Calu3 (cell line): ENCODE data around the gene PAF1. TPM values are rescaled to one million over a fixed set of nuclear protein-coding genes. Genes with fewer than 3 reads are reported as not detected.

Experiments
- BruUV-seq: library from RNA; stranded (reverse); fragments of 400-500 nt; replicated peaks from 2 replicates; lab custom pipeline; 2021; lab: Mats Ljungman, UMichigan
- CTCF ChIA-PET: fragments of 300-600 bp; sonication (Branson Sonifier 250); formaldehyde crosslinking; loops from one replicate; lab custom pipeline; 2022; ENCODE audit warnings: antibody characterized with exemption; lab: Charles Lee
- DNase-seq: peaks from one replicate; pipeline ENCODE4 v3.0.0; 2022
- H3K27ac Mint-ChIP-seq: one replicate; pipeline ENCODE4 v1.8.0; 2022; ENCODE audit warnings: mixed read lengths; ENCODE audit not compliant: unreplicated experiment
- H3K27me3 Mint-ChIP-seq: one replicate; pipeline ENCODE4 v1.8.0; 2022; ENCODE audit warnings: mixed read lengths; ENCODE audit not compliant: unreplicated experiment
- H3K36me3 Mint-ChIP-seq: one replicate; pipeline ENCODE4 v1.8.0; 2022; ENCODE audit warnings: mild to moderate bottlenecking, moderate library complexity, mixed read lengths; ENCODE audit not compliant: insufficient read depth, unreplicated experiment
- H3K4me1 Mint-ChIP-seq: one replicate; pipeline ENCODE4 v1.8.0; 2022; ENCODE audit warnings: mild to moderate bottlenecking, low read depth, mixed read lengths; ENCODE audit not compliant: unreplicated experiment
- H3K4me3 Mint-ChIP-seq: one replicate; pipeline ENCODE4 v1.8.0; 2022; ENCODE audit warnings: mild to moderate bottlenecking, low read depth, moderate library complexity, mixed read lengths; ENCODE audit not compliant: unreplicated experiment
- H3K9me3 Mint-ChIP-seq: one replicate; pipeline ENCODE4 v1.8.0; 2022; ENCODE audit warnings: low read depth, mixed read lengths; ENCODE audit not compliant: unreplicated experiment
- CTCF ChIP-seq: fragments of 200-600 bp; IDR thresholded peaks from one replicate; pipeline ENCODE4 v1.8.0; 2022; ENCODE audit warnings: antibody characterized with exemption; ENCODE audit not compliant: unreplicated experiment
- intact Hi-C: fragments of 100-400 bp; cut with micrococcal nuclease; formaldehyde crosslinking; loops from one replicate; pipeline ENCODE4 v1.10.0; 2022; ENCODE audit not compliant: unreplicated experiment
- total RNA-seq: library from RNA; stranded (reverse); gene quantifications from 2 replicates; pipeline ENCODE4 v1.2.3, GENCODE V29; 2022

PAF1 gene
- total RNA-seq, 1 experiment from 2014 or later, result 64.3 TPM

GRCh38 chr19:39372047-39372802 lies 18.7 kb downstream of the PAF1 start:
- no peak for DNase-seq

DNA sequence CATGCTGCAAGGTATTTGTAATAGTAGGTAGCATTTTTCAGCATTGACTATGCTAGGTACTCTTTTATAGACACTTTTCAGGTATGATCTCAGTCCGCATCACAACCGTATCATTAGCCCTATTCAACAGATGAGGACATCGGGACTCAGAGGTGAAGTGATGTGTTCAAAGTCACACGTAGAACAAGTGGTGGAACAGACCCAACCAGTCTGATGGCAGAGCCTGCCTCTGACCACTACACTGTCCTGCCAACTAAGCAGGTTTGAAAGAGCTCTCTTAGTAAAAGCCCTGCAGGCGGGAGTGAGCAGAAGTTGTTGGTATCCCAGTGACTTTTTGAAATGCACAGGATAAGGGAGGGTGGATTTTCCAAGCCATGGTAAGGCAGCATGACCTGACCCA lies 20.2 kb downstream of the PAF1 start:
- H3K36me3 Mint-ChIP-seq, result peaks cover 53% of the 10 kb centered on the region
- intact Hi-C loops, result no loop called here
- no peak overlapping the region for H3K4me3 Mint-ChIP-seq
- no peak for TF ChIP-seq CTCF
- no peaks in the 10 kb centered on the region for H3K4me1 Mint-ChIP-seq
- no TSS peak for BruUV-seq
- CTCF ChIA-PET, result no interaction called here
- DNase-seq, result no peak
- no peaks in the 10 kb centered on the region for H3K27me3 Mint-ChIP-seq
- no peak overlapping the region for H3K27ac Mint-ChIP-seq
- H3K9me3 Mint-ChIP-seq, result no peaks in the 10 kb centered on the region

More at GRCh38 chr19:39372047-39372802, 18.7 kb downstream of the PAF1 start:
- H3K9me3 Mint-ChIP-seq, result no peaks in the 10 kb centered on the region
- no peak overlapping the region for H3K4me3 Mint-ChIP-seq
- TF ChIP-seq CTCF, result no peak
- H3K4me1 Mint-ChIP-seq, result no peaks in the 10 kb centered on the region
- H3K27me3 Mint-ChIP-seq, result no peaks in the 10 kb centered on the region
- CTCF ChIA-PET, result no interaction called here
- BruUV-seq, result no TSS peak
- H3K27ac Mint-ChIP-seq, result no peak overlapping the region
- H3K36me3 Mint-ChIP-seq, result peaks cover 51% of the 10 kb centered on the region
- intact Hi-C loops, result no loop called here

DNA sequence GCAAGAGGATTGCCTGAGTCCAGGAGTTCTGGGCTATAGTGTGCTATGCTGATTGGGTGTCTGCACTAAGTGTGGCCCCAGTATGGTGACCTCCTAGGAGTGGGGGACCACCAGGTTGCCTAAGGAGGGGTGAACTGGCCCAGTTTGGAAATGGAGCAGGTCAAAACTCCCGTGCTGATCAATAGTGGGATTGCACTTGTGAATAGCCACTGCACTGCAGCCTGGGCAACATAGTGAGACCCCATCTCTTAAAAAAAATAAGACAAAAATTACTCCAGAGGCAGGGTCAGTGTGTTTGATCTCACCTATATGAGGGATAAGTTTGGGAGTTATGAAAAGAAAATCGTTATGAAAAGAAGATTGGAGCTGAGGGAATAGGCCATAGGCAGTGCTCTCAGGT lies 21.7 kb downstream of the PAF1 start:
- Mint-ChIP-seq H3K4me1 (no peaks in the 10 kb centered on the region), H3K9me3 (no peaks in the 10 kb centered on the region), H3K27ac (no peak overlapping the region), H3K36me3 (peaks cover 54% of the 10 kb centered on the region), H3K27me3 (no peaks in the 10 kb centered on the region), H3K4me3 (no peak overlapping the region)
- CTCF ChIA-PET, result no interaction called here
- BruUV-seq, result no TSS peak
- DNase-seq, result no peak
- no peak for TF ChIP-seq CTCF
- intact Hi-C loops, result no loop called here

DNA sequence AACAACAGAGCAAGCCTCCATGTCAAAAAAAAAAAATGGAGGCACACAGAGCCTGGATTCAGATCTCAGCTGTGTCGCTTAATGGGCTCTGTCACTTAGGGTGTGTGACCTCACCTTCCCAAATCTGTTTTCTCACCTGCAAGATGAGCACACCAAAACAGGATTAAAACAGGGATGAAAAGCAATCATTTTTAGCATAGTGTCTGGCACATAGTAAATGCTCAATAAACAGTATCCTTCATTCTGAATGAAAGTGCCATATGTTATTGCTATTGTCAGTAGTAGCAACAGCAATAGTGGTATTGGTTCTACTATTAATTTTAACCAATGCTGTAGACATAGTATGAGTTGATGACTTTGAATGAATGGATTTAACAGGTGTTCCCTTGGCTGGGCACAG lies 25.4 kb downstream of the PAF1 start:
- no TSS peak for BruUV-seq
- intact Hi-C loops, result no loop called here
- H3K36me3 Mint-ChIP-seq, result peaks cover 51% of the 10 kb centered on the region
- H3K27me3 Mint-ChIP-seq, result no peaks in the 10 kb centered on the region
- H3K4me1 Mint-ChIP-seq, result peaks cover 13% of the 10 kb centered on the region
- H3K4me3 Mint-ChIP-seq, result no peak overlapping the region
- H3K9me3 Mint-ChIP-seq, result no peaks in the 10 kb centered on the region
- DNase-seq, result no peak
- CTCF ChIA-PET, result no interaction called here
- H3K27ac Mint-ChIP-seq, result no peak overlapping the region
- no peak for TF ChIP-seq CTCF
